PC-9 (cell line): ENCODE results near the gene NEURL3. TPM values are rescaled to one million over a fixed set of nuclear protein-coding genes. Genes with fewer than 3 reads are reported as not detected.

Experiments
- BruUV-seq: library from RNA; stranded (reverse); fragments of 400-500 nt; replicated peaks from 2 replicates; lab custom pipeline; 2021; lab: Mats Ljungman, UMichigan
- CTCF ChIA-PET: fragments of 300-600 bp; sonication (Branson Sonifier 250); formaldehyde crosslinking; loops from one replicate; lab custom pipeline; 2022; ENCODE audit warnings: antibody characterized with exemption; lab: Charles Lee
- POLR2A ChIA-PET: fragments of 300-600 bp; sonication (Branson Sonifier 250); formaldehyde crosslinking; loops from one replicate; lab custom pipeline; 2022; ENCODE audit warnings: antibody characterized with exemption; ENCODE audit not compliant: unreplicated experiment; lab: Charles Lee
- DNase-seq, 2 experiments: peaks; one replicate each; pipeline versions ENCODE4 v3.0.0 to v3.0.0-alpha.2; 2015 to 2022; ENCODE audit warnings: mixed read lengths in 1 of 2
- H2AFZ ChIP-seq: fragments of 200-600 bp; sonication (generic); 2 replicates; pipeline ENCODE4 v1.8.1; 2017; ENCODE audit warnings: antibody characterized with exemption
- H3F3A ChIP-seq: fragments of 200-600 bp; sonication (generic); 2 replicates; pipeline ENCODE4 v1.8.1; 2017; ENCODE audit warnings: antibody characterized with exemption, mild to moderate bottlenecking, low read depth; ENCODE audit not compliant: insufficient read depth
- H3K27ac ChIP-seq: fragments of 200-600 bp; sonication (generic); 2 replicates; pipeline ENCODE4 v1.6.1; 2016; ENCODE audit warnings: mixed run types
- H3K27me3 ChIP-seq: fragments of 200-600 bp; sonication (generic); 2 replicates; pipeline ENCODE4 v1.6.1; 2016; ENCODE audit warnings: low read depth, mixed run types; ENCODE audit not compliant: insufficient read depth
- H3K36me3 ChIP-seq: fragments of 200-600 bp; sonication (generic); 2 replicates; pipeline ENCODE4 v1.6.1; 2016; ENCODE audit warnings: low read depth, mixed run types
- H3K4me1 ChIP-seq: fragments of 200-600 bp; sonication (generic); replicated peaks from 2 replicates; pipeline ENCODE4 v1.6.1; 2016; ENCODE audit warnings: mixed run types; ENCODE audit not compliant: insufficient read depth
- H3K4me2 ChIP-seq: fragments of 200-600 bp; sonication (generic); 2 replicates; pipeline ENCODE4 v1.6.1; 2017; ENCODE audit warnings: mixed run types
- H3K4me3 ChIP-seq: fragments of 200-600 bp; sonication (generic); 2 replicates; pipeline ENCODE4 v1.6.1; 2016; ENCODE audit warnings: mixed run types
- H3K79me2 ChIP-seq: fragments of 200-600 bp; sonication (generic); 2 replicates; pipeline ENCODE4 v1.6.1; 2017; ENCODE audit warnings: low read depth, mixed run types
- H3K9me2 ChIP-seq: fragments of 200-600 bp; sonication (generic); 2 replicates; pipeline ENCODE4 v1.8.1; 2017; ENCODE audit warnings: mild to moderate bottlenecking; ENCODE audit not compliant: insufficient read depth
- H3K9me3 ChIP-seq: fragments of 200-600 bp; sonication (generic); 2 replicates; pipeline ENCODE4 v1.8.1; 2016; ENCODE audit warnings: low read depth; ENCODE audit not compliant: insufficient read depth
- H4K20me1 ChIP-seq: fragments of 200-600 bp; sonication (generic); 2 replicates; pipeline ENCODE4 v1.8.1; 2017; ENCODE audit not compliant: insufficient read depth
- CTCF ChIP-seq: fragments of 200-600 bp; sonication (generic); conservative IDR thresholded peaks from 2 replicates; pipeline ENCODE4 v1.6.1; 2017; ENCODE audit warnings: mixed run types, antibody characterized with exemption, mild to moderate bottlenecking, moderate library complexity
- EZH2 ChIP-seq: fragments of 200-600 bp; sonication (generic); IDR thresholded peaks from 2 replicates; pipeline ENCODE4 v1.8.0; 2017; ENCODE audit warnings: antibody characterized with exemption, low read depth
- intact Hi-C: fragments of 100-400 bp; cut with micrococcal nuclease; formaldehyde crosslinking; loops from one replicate; pipeline ENCODE4 v1.10.0; 2022; ENCODE audit not compliant: unreplicated experiment
- total RNA-seq: library from RNA; stranded (reverse); gene quantifications from 2 replicates; pipeline ENCODE4 v1.2.3, GENCODE V29; 2021

The NEURL3 gene
- total RNA-seq, 1 experiment from 2014 or later = 0.48 TPM

DNA sequence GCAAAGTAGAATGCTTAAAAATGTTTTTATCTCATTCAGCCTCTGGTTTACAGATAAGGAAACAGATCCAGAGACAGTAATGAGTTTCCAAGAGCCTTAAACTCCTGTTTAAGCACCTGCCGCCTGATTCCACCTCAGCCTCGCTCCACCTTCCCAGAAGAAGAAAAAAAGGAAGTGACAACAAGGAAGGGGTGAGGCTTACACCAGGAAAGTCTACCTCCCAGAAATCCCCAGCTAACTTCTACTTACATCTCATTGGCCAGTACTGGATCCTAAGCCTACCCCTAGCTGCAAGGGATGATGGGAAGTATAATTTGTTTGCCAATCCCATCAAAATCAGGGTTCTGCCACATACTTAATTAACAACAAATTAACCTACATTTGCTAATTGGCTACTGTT lies 16.1 kb upstream of the NEURL3 start:
- CTCF ChIA-PET = no interaction called here
- intact Hi-C loops = no loop called here

DNA sequence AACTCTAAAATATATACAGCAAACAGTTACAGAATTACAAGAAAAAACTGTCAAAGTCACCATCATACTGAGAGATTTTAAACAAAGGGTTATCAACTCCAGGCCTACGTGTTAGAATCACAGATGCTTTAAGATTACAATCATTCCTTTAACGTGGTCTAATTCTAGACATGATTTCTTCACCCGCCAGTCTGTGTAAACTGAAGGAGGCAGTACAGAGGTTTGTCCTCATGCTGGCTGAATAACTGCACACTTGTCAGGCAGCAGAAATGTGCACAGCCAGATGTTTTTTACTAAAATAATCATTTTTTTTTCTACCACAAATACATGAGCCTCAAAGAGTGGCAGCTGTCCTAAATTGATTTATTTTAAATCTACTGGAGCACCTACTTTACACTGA lies 15.5 kb upstream of the NEURL3 start:
- no peaks in the 10 kb centered on the region for H4K20me1 ChIP-seq
- H3K79me2 ChIP-seq = no peaks in the 10 kb centered on the region
- H3K27ac ChIP-seq = no peak overlapping the region
- H2AFZ ChIP-seq = no peak overlapping the region
- ChIA-PET CTCF (no interaction called here), POLR2A (no interaction called here)
- TF ChIP-seq EZH2 = no peak
- no peak for TF ChIP-seq CTCF
- H3K36me3 ChIP-seq = no peaks in the 10 kb centered on the region
- no TSS peak for BruUV-seq
- no peaks in the 10 kb centered on the region for H3K4me1 ChIP-seq
- DNase-seq = no peak
- intact Hi-C loops = no loop called here
- no peak overlapping the region for H3K4me2 ChIP-seq
- no peaks in the 10 kb centered on the region for H3K9me2 ChIP-seq
- H3K27me3 ChIP-seq = peaks cover 20% of the 10 kb centered on the region; the same call in 1 of the 2 replicates
- no peaks in the 10 kb centered on the region for H3F3A ChIP-seq
- peaks cover 8% of the 10 kb centered on the region; the same call in 1 of the 2 replicates for H3K9me3 ChIP-seq
- no peak overlapping the region for H3K4me3 ChIP-seq

More for the DNA sequence above, 16.1 kb upstream of the NEURL3 start:
- Histone ChIP-seq H3K36me3 (no peaks in the 10 kb centered on the region), H3K9me3 (peaks cover 8% of the 10 kb centered on the region; the same call in 1 of the 2 replicates), H3K27ac (no peak overlapping the region), H4K20me1 (no peaks in the 10 kb centered on the region), H3K4me3 (no peak overlapping the region), H3K27me3 (peaks cover 25% of the 10 kb centered on the region; the same call in 1 of the 2 replicates), H3K79me2 (no peaks in the 10 kb centered on the region), H3K9me2 (no peaks in the 10 kb centered on the region), H3K4me1 (no peaks in the 10 kb centered on the region), H3F3A (no peaks in the 10 kb centered on the region), H3K4me2 (no peak overlapping the region), H2AFZ (no peak overlapping the region)
- DNase-seq = no peak
- POLR2A ChIA-PET = interaction anchor here (0.6 kb wide), 1 partner anchor 295 kb away, joined by 3 read pairs; the partner anchor contains the start of gene CNNM3
- BruUV-seq = no TSS peak
- no peak for TF ChIP-seq EZH2
- TF ChIP-seq CTCF = no peak

DNA sequence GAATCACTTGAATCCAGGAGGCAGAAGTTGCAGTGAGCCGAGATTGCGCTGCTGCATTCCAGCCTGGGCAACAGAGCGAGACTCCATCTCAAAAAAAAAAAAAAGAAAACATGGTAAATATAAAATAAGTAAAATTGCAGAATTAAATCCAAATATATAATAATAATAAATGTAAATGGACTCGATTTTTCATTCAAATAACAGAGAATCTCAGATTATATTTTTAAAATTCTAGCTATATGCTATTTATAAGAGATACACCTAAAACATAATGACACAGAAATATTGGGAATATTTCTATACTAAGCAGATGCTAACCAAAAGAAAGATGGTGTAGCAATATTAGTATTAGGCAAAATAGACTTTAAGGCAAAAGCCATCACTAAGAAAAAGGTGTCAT lies 15.1 kb upstream of the NEURL3 start:
- H3K4me1 ChIP-seq = no peaks in the 10 kb centered on the region
- DNase-seq = no peak
- no peaks in the 10 kb centered on the region for H4K20me1 ChIP-seq
- H3K4me2 ChIP-seq = no peak overlapping the region
- H3K4me3 ChIP-seq = no peak overlapping the region
- H3K27ac ChIP-seq = no peak overlapping the region
- H3K36me3 ChIP-seq = no peaks in the 10 kb centered on the region
- BruUV-seq = no TSS peak
- H3F3A ChIP-seq = no peaks in the 10 kb centered on the region
- TF ChIP-seq EZH2 = no peak
- TF ChIP-seq CTCF = no peak
- intact Hi-C loops = no loop called here
- H3K9me2 ChIP-seq = no peaks in the 10 kb centered on the region
- H3K79me2 ChIP-seq = no peaks in the 10 kb centered on the region
- ChIA-PET CTCF (interaction anchor here (0.6 kb wide), 1 partner anchor 382 kb away, joined by 16 read pairs; no protein-coding TSS in a partner anchor), POLR2A (interaction anchor here (0.6 kb wide), 1 partner anchor 95 kb away, joined by 3 read pairs; no protein-coding TSS in a partner anchor)
- peaks cover 8% of the 10 kb centered on the region; the same call in 1 of the 2 replicates for H3K9me3 ChIP-seq
- H3K27me3 ChIP-seq = peaks cover 15% of the 10 kb centered on the region; the same call in 1 of the 2 replicates
- H2AFZ ChIP-seq = no peak overlapping the region
